HG03066 (cell line): ENCODE data around the gene KREMEN1.

Experiments
- ATAC-seq: cut with Tn5 transposase; IDR thresholded peaks from one replicate; pipeline ENCODE4 v1.9.1; 2021; ENCODE audit warnings: low read depth; ENCODE audit not compliant: unreplicated experiment

The KREMEN1 gene

GRCh38 chr22:29167032-29167911 is 94.4 kb downstream of the KREMEN1 start:
- peak; percentile 90 for ATAC-seq

- no peak for ATAC-seq
These were observed 98.9 kb downstream of the KREMEN1 start for GRCh38 chr22:29171721-29172120.

- ATAC-seq = no peak
These were observed 99.4 kb downstream of the KREMEN1 start for GRCh38 chr22:29172216-29172615.

- no peak for ATAC-seq
These were observed 102.5 kb downstream of the KREMEN1 start for GRCh38 chr22:29175312-29175835.

GRCh38 chr22:29183971-29184848 is 111.4 kb downstream of the KREMEN1 start:
- ATAC-seq = no peak

GRCh38 chr22:29184849-29185490 is 112.1 kb downstream of the KREMEN1 start:
- no peak for ATAC-seq

- no peak for ATAC-seq
These were observed 113.5 kb downstream of the KREMEN1 start for GRCh38 chr22:29186302-29186701.

- no peak for ATAC-seq
These were observed 115.0 kb downstream of the KREMEN1 start for GRCh38 chr22:29187831-29188230.

GRCh38 chr22:29190051-29190450 is 117.2 kb downstream of the KREMEN1 start:
- no peak for ATAC-seq

GRCh38 chr22:29190918-29191317 is 118.1 kb downstream of the KREMEN1 start:
- no peak for ATAC-seq

GRCh38 chr22:29193021-29193420 is 120.2 kb downstream of the KREMEN1 start:
- no peak for ATAC-seq

- no peak for ATAC-seq
These were observed 121.3 kb downstream of the KREMEN1 start for GRCh38 chr22:29194184-29194583.

GRCh38 chr22:29195118-29195963 is 122.5 kb downstream of the KREMEN1 start:
- no peak for ATAC-seq

GRCh38 chr22:29195964-29196666 is 123.3 kb downstream of the KREMEN1 start:
- ATAC-seq = no peak

- no peak for ATAC-seq
These were observed 124.3 kb downstream of the KREMEN1 start for GRCh38 chr22:29197096-29197495.

GRCh38 chr22:29198240-29198639 is 125.4 kb downstream of the KREMEN1 start:
- ATAC-seq = no peak

GRCh38 chr22:29199702-29200400 is 127.0 kb downstream of the KREMEN1 start:
- ATAC-seq = no peak

- ATAC-seq = no peak
These were observed 128.1 kb downstream of the KREMEN1 start for GRCh38 chr22:29200901-29201300.

GRCh38 chr22:29201782-29202181 is 128.9 kb downstream of the KREMEN1 start:
- ATAC-seq = no peak
